Stimulated activated CD8-positive, alpha-beta memory T cell treated with anti-CD3 and anti-CD28 coated beads, Interleukin-4, amount 100 ng/mL, for 1 hour (primary cell): ENCODE results near the gene GAB1.

Source experiments
- DNase-seq, 2 donors: peaks; one replicate each; pipeline ENCODE4 v3.0.0-alpha.2; 2020; ENCODE audit warnings: low read depth in 2 of 2, low spot score in 1 of 2

Gene GAB1

GRCh38 chr4:143407888-143408287 lies 71.2 kb downstream of the GAB1 start:
- no peak for DNase-seq

- DNase-seq = no peak
These were observed 73.3 kb downstream of the GAB1 start for GRCh38 chr4:143410015-143410414.

- no peak for DNase-seq
These were observed 75.1 kb downstream of the GAB1 start for GRCh38 chr4:143411527-143412419.

- no peak for DNase-seq
These were observed 75.7 kb downstream of the GAB1 start for GRCh38 chr4:143412420-143412758.

GRCh38 chr4:143417679-143418403 lies 81.2 kb downstream of the GAB1 start:
- DNase-seq = no peak

GRCh38 chr4:143420227-143420626 lies 83.6 kb downstream of the GAB1 start:
- DNase-seq = no peak

- no peak for DNase-seq
These were observed 84.9 kb downstream of the GAB1 start for GRCh38 chr4:143421609-143422008.

GRCh38 chr4:143424276-143424675 lies 87.6 kb downstream of the GAB1 start:
- DNase-seq = no peak

GRCh38 chr4:143431526-143432257 lies 95.0 kb downstream of the GAB1 start:
- DNase-seq = no peak

- no peak for DNase-seq
These were observed 95.5 kb downstream of the GAB1 start for GRCh38 chr4:143432258-143432591.

GRCh38 chr4:143433231-143433630 lies 96.6 kb downstream of the GAB1 start:
- no peak for DNase-seq

- DNase-seq = no peak
These were observed 99.3 kb downstream of the GAB1 start for GRCh38 chr4:143435955-143436354.

GRCh38 chr4:143437476-143437875 lies 100.8 kb downstream of the GAB1 start:
- DNase-seq = no peak

- no peak for DNase-seq
These were observed 101.3 kb downstream of the GAB1 start for GRCh38 chr4:143437937-143438336.

- no peak for DNase-seq
These were observed 102.0 kb downstream of the GAB1 start for GRCh38 chr4:143438710-143439109.

GRCh38 chr4:143441109-143441508 lies 104.4 kb downstream of the GAB1 start:
- DNase-seq = no peak

- no peak for DNase-seq
These were observed 105.0 kb downstream of the GAB1 start for GRCh38 chr4:143441678-143442077.

- DNase-seq = no peak
These were observed 107.1 kb downstream of the GAB1 start for GRCh38 chr4:143443728-143444127.

- DNase-seq = no peak
These were observed 114.5 kb downstream of the GAB1 start for GRCh38 chr4:143451186-143451585.

GRCh38 chr4:143455211-143455610 lies 118.5 kb downstream of the GAB1 start:
- DNase-seq = no peak

- no peak for DNase-seq
These were observed 122.3 kb downstream of the GAB1 start for GRCh38 chr4:143458966-143459365.
